Right hindlimb (tissue), 1 donor: ENCODE results near the gene GFPT1.
"Not testable (repeated sequence)": the region's sequence is repeated elsewhere in the genome, so short reads cannot be mapped to it uniquely, and the experiment has no call there.

ENCODE experiments used
- DNase-seq: peaks from one replicate; pipeline ENCODE4 v3.0.0-alpha.2; 2018

Gene GFPT1

GRCh38 chr2:69386789-69387734, at the start of gene GFPT1:
Gene GFPT1 (minus strand): TSS chr2:69387227. CDS start chr2:69387071, 156 bp downstream.
- DNase-seq, result peak; percentile 98

- no peak for DNase-seq
Measured at GRCh38 chr2:69436596-69436937, 49.5 kb upstream of the GFPT1 start.

GRCh38 chr2:69434753-69435152, 47.7 kb upstream of the GFPT1 start:
- no peak for DNase-seq

GRCh38 chr2:69429491-69430183, 42.6 kb upstream of the GFPT1 start:
- no peak for DNase-seq

- DNase-seq, result no peak
Measured at GRCh38 chr2:69428981-69429380, 42.0 kb upstream of the GFPT1 start.

- no peak for DNase-seq
Measured at GRCh38 chr2:69424419-69424818, 37.4 kb upstream of the GFPT1 start.

- no peak for DNase-seq
Measured at GRCh38 chr2:69422198-69422597, 35.2 kb upstream of the GFPT1 start.

GRCh38 chr2:69419111-69419510, 32.1 kb upstream of the GFPT1 start:
- not testable (repeated sequence) for DNase-seq

- no peak for DNase-seq
Measured at GRCh38 chr2:69416147-69416546, 29.1 kb upstream of the GFPT1 start.

- DNase-seq, result no peak
Measured at GRCh38 chr2:69411120-69411519, 24.1 kb upstream of the GFPT1 start.

GRCh38 chr2:69405306-69405705, 18.3 kb upstream of the GFPT1 start:
- no peak for DNase-seq

GRCh38 chr2:69400121-69400520, 13.1 kb upstream of the GFPT1 start:
- DNase-seq, result no peak

- no peak for DNase-seq
Measured at GRCh38 chr2:69397234-69397633, 10.2 kb upstream of the GFPT1 start.

- no peak for DNase-seq
Measured at GRCh38 chr2:69395866-69396265, 8.8 kb upstream of the GFPT1 start.

GRCh38 chr2:69393963-69394362, 6.9 kb upstream of the GFPT1 start:
- DNase-seq, result no peak

GRCh38 chr2:69390471-69390870, 3.4 kb upstream of the GFPT1 start:
- DNase-seq, result no peak

- DNase-seq, result no peak
Measured at GRCh38 chr2:69390001-69390400, 3.0 kb upstream of the GFPT1 start.

GRCh38 chr2:69389271-69389670, 2.2 kb upstream of the GFPT1 start:
- no peak for DNase-seq

- no peak for DNase-seq
Measured at GRCh38 chr2:69387770-69388481, 899 bp upstream of the GFPT1 start.

GRCh38 chr2:69386360-69386759, 667 bp downstream of the GFPT1 start:
- no peak for DNase-seq

GRCh38 chr2:69385443-69386151, 1.4 kb downstream of the GFPT1 start:
- no peak for DNase-seq

GRCh38 chr2:69384618-69385081, 2.4 kb downstream of the GFPT1 start:
- DNase-seq, result no peak
